Activated T-cell treated with anti-CD3 and anti-CD28 coated beads, Interleukin-2, amount 50 U/mL, for 72 hours (primary cell): ENCODE results near the gene GHRL. TPM values are rescaled to one million over a fixed set of nuclear protein-coding genes. Genes with fewer than 3 reads are reported as not detected.

Source experiments
- ATAC-seq, 2 donors: fragments of 150-1000 bp; cut with Tn5 transposase; replicated peaks in 1 of 2; 2 replicates each; pipeline ENCODE4 v1.10.0; 2021; ENCODE audit warnings: moderate library complexity in 2 of 2, mild to moderate bottlenecking in 1 of 2
- DNase-seq, 2 donors: peaks; one replicate each; pipeline ENCODE4 v3.0.0; 2021 to 2022; ENCODE audit warnings: mixed read lengths in 1 of 2
- H3K27ac Mint-ChIP-seq: one replicate; pipeline ENCODE4 v1.8.0; 2022; ENCODE audit warnings: mild to moderate bottlenecking, moderate library complexity, mixed read lengths
- H3K27me3 Mint-ChIP-seq: one replicate; pipeline ENCODE4 v1.8.0; 2022; ENCODE audit warnings: low read depth, mixed read lengths
- H3K36me3 Mint-ChIP-seq, 2 donors: one replicate each; pipeline ENCODE4 v1.8.0; 2022; ENCODE audit warnings: mixed read lengths in 2 of 2, mild to moderate bottlenecking in 1 of 2; ENCODE audit not compliant: insufficient read depth in 2 of 2
- H3K4me1 Mint-ChIP-seq: one replicate; pipeline ENCODE4 v1.8.0; 2022; ENCODE audit warnings: low read depth, mixed read lengths
- H3K4me3 Mint-ChIP-seq, 2 donors: one replicate each; pipeline ENCODE4 v1.8.0; 2022; ENCODE audit warnings: mild to moderate bottlenecking in 2 of 2, mixed read lengths in 2 of 2, moderate library complexity in 2 of 2
- H3K9me3 Mint-ChIP-seq, 2 donors: one replicate each; pipeline ENCODE4 v1.8.0; 2022; ENCODE audit warnings: mixed read lengths in 2 of 2
- total RNA-seq, 2 donors: library from RNA; stranded (reverse); gene quantifications; one replicate each; pipeline ENCODE4 v1.2.3, GENCODE V29; 2022

GHRL gene
- total RNA-seq, 2 donors from 2014 or later: 0.43 to 1.3 TPM

DNA sequence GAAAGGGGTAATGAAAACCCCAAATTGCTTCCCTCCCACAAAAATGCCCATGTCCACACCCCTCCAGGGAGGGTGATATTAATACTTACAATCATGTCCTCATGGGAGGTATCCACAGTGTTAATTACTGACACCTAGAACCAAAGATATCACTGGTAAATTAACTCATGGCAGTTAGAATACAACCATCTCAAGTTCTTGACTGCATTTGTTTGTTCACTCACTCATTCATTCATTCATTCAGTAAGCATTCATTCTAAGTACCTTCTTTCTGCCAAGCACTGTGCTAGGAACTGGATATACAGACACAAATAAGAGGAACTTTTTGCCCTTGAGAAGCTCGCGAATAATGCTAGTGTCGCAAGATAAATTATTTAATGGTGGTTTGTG, 25.2 kb upstream of the GHRL start:
- DNase-seq (no peak), ATAC-seq (no peak)
- H3K4me3 Mint-ChIP-seq: peak overlapping the region in 1 of 2 donors; percentile 5
- H3K4me1 Mint-ChIP-seq: peaks cover 36% of the 10 kb centered on the region
- peaks cover 3 to 6% of the 10 kb centered on the region in 2 donors for H3K36me3 Mint-ChIP-seq
- no peaks in the 10 kb centered on the region for H3K9me3 Mint-ChIP-seq
- no peaks in the 10 kb centered on the region for H3K27me3 Mint-ChIP-seq
- peak overlapping the region; percentile 52 for H3K27ac Mint-ChIP-seq

DNA sequence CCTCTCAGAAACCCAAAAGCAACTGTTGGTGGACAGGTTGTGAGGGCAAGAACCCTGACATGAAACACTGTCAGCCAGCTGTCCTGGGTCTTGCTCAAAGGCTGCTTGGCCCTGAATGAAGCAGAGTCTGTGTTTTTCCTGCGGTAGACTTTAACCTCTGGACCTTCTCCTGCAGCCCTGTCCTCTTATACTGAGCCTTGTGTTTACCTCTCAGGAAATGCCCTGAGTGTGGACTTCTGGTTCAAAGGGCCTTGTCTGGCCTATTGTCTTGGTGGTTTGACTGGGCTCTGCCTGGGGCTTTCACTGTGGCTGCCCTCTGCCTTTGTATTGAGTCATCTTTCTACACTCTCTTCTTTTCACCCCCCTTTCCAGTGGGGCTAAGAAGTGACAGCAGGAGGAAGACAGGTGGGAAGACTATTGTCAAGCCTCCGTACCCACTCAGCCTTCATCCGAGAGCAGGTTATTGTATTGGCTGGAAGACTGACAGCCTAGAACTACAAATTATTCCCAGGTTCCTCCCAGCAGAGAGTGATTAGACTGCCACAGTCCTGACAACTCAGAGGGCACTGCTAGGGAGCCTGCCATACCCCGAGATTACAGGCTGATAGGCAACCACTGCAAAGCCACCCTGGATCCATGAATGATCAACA, 24.7 kb upstream of the GHRL start:
- Mint-ChIP-seq H3K4me3 (no peak overlapping the region), H3K27me3 (no peaks in the 10 kb centered on the region), H3K4me1 (peaks cover 36% of the 10 kb centered on the region), H3K9me3 (no peaks in the 10 kb centered on the region), H3K27ac (no peak overlapping the region), H3K36me3 (peaks cover 3 to 6% of the 10 kb centered on the region in 2 donors)
- DNase-seq: no peak
- ATAC-seq: no peak

GRCh38 chr3:10315771-10316344, 23.1 kb upstream of the GHRL start:
- Mint-ChIP-seq H3K9me3 (no peaks in the 10 kb centered on the region), H3K36me3 (peaks cover 3 to 10% of the 10 kb centered on the region in 2 donors), H3K4me1 (peaks cover 27% of the 10 kb centered on the region), H3K27me3 (no peaks in the 10 kb centered on the region), H3K27ac (no peak overlapping the region), H3K4me3 (no peak overlapping the region)
- ATAC-seq (no peak), DNase-seq (no peak)

DNA sequence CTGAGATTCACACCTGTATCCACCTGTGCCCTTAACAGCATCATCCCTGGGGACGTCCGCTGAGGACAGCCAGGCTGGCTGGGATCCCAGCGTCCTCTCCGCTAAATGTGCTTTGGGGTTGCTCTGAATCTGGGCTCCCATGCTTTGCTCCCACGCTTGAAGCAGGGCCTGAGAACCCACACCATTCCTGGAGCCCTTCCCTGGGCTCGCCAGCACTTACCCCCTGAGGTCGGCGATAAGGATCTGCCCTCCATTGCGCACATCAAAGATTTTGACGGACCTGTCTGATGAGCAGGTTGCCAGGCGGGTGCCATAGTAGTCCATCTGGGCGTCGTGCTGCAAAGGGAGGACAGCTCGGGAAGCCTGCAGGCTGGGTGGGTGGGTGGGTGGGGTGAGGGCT, 22.4 kb upstream of the GHRL start:
- Mint-ChIP-seq H3K27me3 (no peaks in the 10 kb centered on the region), H3K36me3 (peaks cover 3 to 10% of the 10 kb centered on the region in 2 donors)
- ATAC-seq: no peak

GRCh38 chr3:10312861-10313260, 20.1 kb upstream of the GHRL start:
- ATAC-seq (no peak), DNase-seq (no peak)
- H3K27ac Mint-ChIP-seq: peak overlapping the region; percentile 16
- H3K36me3 Mint-ChIP-seq: peaks cover 3 to 21% of the 10 kb centered on the region in 2 donors
- H3K27me3 Mint-ChIP-seq: no peaks in the 10 kb centered on the region
- H3K4me1 Mint-ChIP-seq: peaks cover 15% of the 10 kb centered on the region
- H3K4me3 Mint-ChIP-seq: no peak overlapping the region
- no peaks in the 10 kb centered on the region for H3K9me3 Mint-ChIP-seq

More for the DNA sequence above, 22.4 kb upstream of the GHRL start:
- H3K9me3 Mint-ChIP-seq: no peaks in the 10 kb centered on the region
- H3K4me3 Mint-ChIP-seq: no peak overlapping the region
- H3K4me1 Mint-ChIP-seq: peaks cover 31% of the 10 kb centered on the region
- DNase-seq: no peak
- H3K27ac Mint-ChIP-seq: no peak overlapping the region

DNA sequence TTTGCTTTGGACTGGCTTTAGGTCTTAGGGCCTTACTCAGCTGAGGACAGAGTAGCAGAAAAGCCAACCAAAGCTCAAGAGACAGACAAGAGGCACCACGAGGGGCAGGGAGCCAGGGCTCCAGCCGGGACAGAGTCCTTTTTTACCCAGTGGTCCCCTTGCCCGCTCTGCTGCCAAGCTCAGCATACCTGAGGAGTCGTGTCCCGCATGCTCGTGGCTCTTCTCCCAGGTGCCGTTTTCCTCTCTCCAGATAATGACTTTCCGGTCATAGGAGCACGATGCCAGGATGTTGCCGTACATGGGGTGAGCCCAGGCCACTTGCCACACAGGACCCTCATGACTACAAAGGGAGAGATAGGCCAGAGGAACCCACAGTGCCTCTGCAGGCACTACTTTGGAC, 19.6 kb upstream of the GHRL start:
- Mint-ChIP-seq H3K9me3 (no peaks in the 10 kb centered on the region), H3K27ac (no peak overlapping the region), H3K27me3 (no peaks in the 10 kb centered on the region), H3K36me3 (peaks cover 3 to 21% of the 10 kb centered on the region in 2 donors), H3K4me1 (peaks cover 12% of the 10 kb centered on the region), H3K4me3 (no peak overlapping the region)
- DNase-seq: no peak
- ATAC-seq: no peak

GRCh38 chr3:10311710-10312109, 19.0 kb upstream of the GHRL start:
- peaks cover 5 to 21% of the 10 kb centered on the region in 2 donors for H3K36me3 Mint-ChIP-seq
- peaks cover 10% of the 10 kb centered on the region for H3K4me1 Mint-ChIP-seq
- ATAC-seq (peak; percentile 11 to 29), DNase-seq (no peak)
- peak overlapping the region; percentile 44 for H3K27ac Mint-ChIP-seq
- no peaks in the 10 kb centered on the region for H3K27me3 Mint-ChIP-seq
- no peaks in the 10 kb centered on the region for H3K9me3 Mint-ChIP-seq
- no peak overlapping the region for H3K4me3 Mint-ChIP-seq

- no peak for ATAC-seq
- peaks cover 10% of the 10 kb centered on the region for H3K4me1 Mint-ChIP-seq
- no peaks in the 10 kb centered on the region for H3K27me3 Mint-ChIP-seq
- no peak for DNase-seq
- no peak overlapping the region for H3K4me3 Mint-ChIP-seq
- H3K27ac Mint-ChIP-seq: peak overlapping the region; percentile 41
- H3K9me3 Mint-ChIP-seq: no peaks in the 10 kb centered on the region
- H3K36me3 Mint-ChIP-seq: peaks cover 5 to 21% of the 10 kb centered on the region in 2 donors
Measured at GRCh38 chr3:10310578-10310977, 17.8 kb upstream of the GHRL start.

DNA sequence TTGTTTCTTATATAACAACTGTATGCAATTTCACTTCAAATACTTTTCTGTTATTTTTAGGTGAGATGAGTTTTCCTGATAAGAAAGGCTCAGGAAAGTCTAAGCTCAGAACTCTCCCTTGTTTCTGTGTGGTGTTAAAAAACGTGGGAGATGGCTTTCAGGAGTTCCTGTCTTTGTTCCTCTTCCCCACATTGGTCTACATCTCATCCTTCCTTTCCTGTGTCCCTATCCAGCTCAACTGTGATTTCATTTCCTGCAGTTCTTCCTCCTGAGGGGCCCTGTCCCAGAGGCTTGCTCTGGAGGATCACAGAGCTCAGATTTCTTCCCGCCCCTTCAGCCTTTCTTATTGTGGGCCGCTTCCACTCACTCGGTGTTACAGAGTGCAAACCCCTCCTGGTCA, 17.0 kb upstream of the GHRL start:
- ATAC-seq (no peak), DNase-seq (no peak)
- peaks cover 6 to 21% of the 10 kb centered on the region in 2 donors for H3K36me3 Mint-ChIP-seq
- no peak overlapping the region for H3K4me3 Mint-ChIP-seq
- H3K27me3 Mint-ChIP-seq: no peaks in the 10 kb centered on the region
- H3K4me1 Mint-ChIP-seq: peaks cover 10% of the 10 kb centered on the region
- H3K9me3 Mint-ChIP-seq: no peaks in the 10 kb centered on the region
- peak overlapping the region; percentile 85 for H3K27ac Mint-ChIP-seq

DNA sequence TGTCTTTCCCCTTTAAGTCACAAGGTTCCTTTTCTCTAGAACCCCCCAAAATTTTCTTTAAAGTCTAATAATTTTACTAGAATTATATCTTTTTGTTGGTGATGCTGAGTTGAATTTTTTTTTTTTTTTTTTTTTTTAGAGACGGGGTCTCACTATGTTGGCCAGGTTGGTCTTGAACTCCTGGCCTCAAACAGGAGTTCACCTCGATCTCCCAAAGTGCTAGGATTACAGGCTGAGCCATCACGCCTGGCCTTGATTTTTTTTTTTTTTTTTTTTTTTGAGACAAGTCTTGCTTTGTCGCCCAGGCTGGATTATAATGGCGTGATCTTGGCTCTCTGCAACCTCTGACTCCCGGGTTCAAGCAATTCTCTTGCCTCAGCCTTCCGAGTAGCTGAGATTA, 15.9 kb upstream of the GHRL start:
- Mint-ChIP-seq H3K27me3 (no peaks in the 10 kb centered on the region), H3K36me3 (peaks cover 6 to 20% of the 10 kb centered on the region in 2 donors), H3K27ac (peak overlapping the region; percentile 69), H3K4me3 (no peak overlapping the region), H3K9me3 (no peaks in the 10 kb centered on the region), H3K4me1 (peaks cover 10% of the 10 kb centered on the region)
- ATAC-seq: no peak
- no peak for DNase-seq

DNA sequence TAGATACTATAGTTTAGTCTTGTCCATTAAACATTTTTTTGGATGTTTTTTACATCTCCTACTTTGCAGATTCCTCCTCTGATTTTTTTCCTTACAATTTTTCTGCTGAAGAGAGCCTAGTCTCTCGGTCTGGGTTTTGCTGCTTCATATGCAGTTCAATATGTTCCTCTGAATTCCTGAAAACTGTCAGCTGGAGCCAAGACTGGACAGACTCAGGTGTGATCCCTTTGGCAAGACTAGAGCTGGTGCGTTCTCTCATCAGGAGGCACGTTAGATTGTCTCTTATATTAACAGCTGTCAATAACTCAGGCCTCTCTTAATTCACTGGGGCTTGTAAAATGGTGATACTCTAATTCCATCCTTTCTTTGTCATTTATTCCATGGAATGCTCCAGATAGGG, 13.4 kb upstream of the GHRL start:
- Mint-ChIP-seq H3K4me1 (peaks cover 10% of the 10 kb centered on the region), H3K36me3 (peaks cover 4 to 19% of the 10 kb centered on the region in 2 donors), H3K27ac (peak overlapping the region; percentile 13), H3K27me3 (no peaks in the 10 kb centered on the region), H3K9me3 (no peaks in the 10 kb centered on the region), H3K4me3 (no peak overlapping the region)
- no peak for DNase-seq
- ATAC-seq: no peak

DNA sequence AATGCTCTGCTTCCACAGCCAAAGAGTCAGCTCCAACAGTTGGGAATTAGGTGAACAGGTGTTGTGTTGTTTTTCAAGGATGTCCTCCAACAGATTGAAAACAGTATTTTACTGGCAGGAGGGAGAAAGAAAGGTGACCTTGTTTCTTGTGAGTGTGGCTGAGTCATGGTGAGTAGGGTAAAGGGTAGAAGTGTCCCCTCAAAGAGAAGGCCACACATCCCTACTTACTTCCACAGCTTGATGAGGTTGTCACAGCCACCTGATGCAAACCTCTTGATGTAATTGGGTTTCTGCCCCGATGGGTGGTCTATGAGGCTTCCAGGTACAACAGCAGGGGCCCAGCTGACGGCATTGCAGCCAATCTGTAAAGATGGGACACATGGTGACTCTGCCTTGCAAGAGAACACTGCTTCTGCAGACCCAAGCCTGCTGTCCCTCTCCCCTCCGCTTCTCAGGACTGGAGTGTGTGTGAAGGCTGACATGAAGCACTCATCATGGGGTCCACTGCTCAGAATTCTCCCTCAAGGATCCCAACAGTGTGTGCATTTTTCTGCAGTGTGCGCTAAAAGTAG, 12.7 kb upstream of the GHRL start:
- no peak overlapping the region for H3K27ac Mint-ChIP-seq

GRCh38 chr3:10304905-10305304, 12.2 kb upstream of the GHRL start:
- ATAC-seq (no peak), DNase-seq (no peak)
- Mint-ChIP-seq H3K27me3 (no peaks in the 10 kb centered on the region), H3K9me3 (no peaks in the 10 kb centered on the region), H3K27ac (no peak overlapping the region), H3K4me3 (no peak overlapping the region), H3K4me1 (peaks cover 4% of the 10 kb centered on the region), H3K36me3 (peaks cover 4 to 18% of the 10 kb centered on the region in 2 donors)

More for the DNA sequence above, 12.7 kb upstream of the GHRL start:
- H3K4me1 Mint-ChIP-seq: peaks cover 6% of the 10 kb centered on the region
- no peak overlapping the region for H3K4me3 Mint-ChIP-seq
- ATAC-seq: no peak
- DNase-seq: no peak
- H3K27me3 Mint-ChIP-seq: no peaks in the 10 kb centered on the region
- no peaks in the 10 kb centered on the region for H3K9me3 Mint-ChIP-seq
- H3K36me3 Mint-ChIP-seq: peaks cover 4 to 19% of the 10 kb centered on the region in 2 donors
